Measurements from ENCODE around the gene XXYLT1. TPM values are rescaled to one million over a fixed set of nuclear protein-coding genes. Genes with fewer than 3 reads are reported as not detected.

The XXYLT1 gene
- total RNA-seq, 1 donor from 2014 or later = 22.3 TPM

DNA sequence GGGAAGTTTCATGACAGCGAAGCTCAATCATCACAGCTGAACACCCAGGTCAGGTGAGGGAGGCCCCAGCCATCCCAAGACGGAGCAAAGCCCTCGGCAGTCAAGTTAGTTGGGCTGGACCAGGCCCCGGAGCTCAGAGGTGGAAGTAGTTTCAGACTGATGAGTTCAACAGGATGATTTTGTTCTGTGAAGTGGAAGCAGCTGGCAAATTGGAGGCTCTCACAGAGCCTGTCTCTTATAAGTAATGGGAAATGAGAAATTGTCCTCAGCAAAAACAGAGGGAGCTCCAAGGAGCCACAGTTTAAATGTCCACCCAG, 245.1 kb downstream of the XXYLT1 start:
- Mint-ChIP-seq H3K27ac (ENCODE audit: unreplicated experiment) (no peak overlapping the region), H3K27me3 (ENCODE audit: unreplicated experiment) (peaks cover 1% of the 10 kb centered on the region), H3K4me1 (ENCODE audit: low read depth, unreplicated experiment) (no peaks in the 10 kb centered on the region), H3K4me3 (ENCODE audit: unreplicated experiment) (no peak overlapping the region), H3K36me3 (ENCODE audit: unreplicated experiment) (peaks cover 9% of the 10 kb centered on the region), H3K9me3 (ENCODE audit: unreplicated experiment) (peaks cover 7% of the 10 kb centered on the region)
- no peak for DNase-seq
- TF ChIP-seq, protein P1, sequence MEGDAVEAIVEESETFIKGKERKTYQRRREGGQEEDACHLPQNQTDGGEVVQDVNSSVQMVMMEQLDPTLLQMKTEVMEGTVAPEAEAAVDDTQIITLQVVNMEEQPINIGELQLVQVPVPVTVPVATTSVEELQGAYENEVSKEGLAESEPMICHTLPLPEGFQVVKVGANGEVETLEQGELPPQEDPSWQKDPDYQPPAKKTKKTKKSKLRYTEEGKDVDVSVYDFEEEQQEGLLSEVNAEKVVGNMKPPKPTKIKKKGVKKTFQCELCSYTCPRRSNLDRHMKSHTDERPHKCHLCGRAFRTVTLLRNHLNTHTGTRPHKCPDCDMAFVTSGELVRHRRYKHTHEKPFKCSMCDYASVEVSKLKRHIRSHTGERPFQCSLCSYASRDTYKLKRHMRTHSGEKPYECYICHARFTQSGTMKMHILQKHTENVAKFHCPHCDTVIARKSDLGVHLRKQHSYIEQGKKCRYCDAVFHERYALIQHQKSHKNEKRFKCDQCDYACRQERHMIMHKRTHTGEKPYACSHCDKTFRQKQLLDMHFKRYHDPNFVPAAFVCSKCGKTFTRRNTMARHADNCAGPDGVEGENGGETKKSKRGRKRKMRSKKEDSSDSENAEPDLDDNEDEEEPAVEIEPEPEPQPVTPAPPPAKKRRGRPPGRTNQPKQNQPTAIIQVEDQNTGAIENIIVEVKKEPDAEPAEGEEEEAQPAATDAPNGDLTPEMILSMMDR (IDR thresholded peaks at IDR 0.05; ENCODE audit: partially characterized antibody, unreplicated experiment) = no peak

DNA sequence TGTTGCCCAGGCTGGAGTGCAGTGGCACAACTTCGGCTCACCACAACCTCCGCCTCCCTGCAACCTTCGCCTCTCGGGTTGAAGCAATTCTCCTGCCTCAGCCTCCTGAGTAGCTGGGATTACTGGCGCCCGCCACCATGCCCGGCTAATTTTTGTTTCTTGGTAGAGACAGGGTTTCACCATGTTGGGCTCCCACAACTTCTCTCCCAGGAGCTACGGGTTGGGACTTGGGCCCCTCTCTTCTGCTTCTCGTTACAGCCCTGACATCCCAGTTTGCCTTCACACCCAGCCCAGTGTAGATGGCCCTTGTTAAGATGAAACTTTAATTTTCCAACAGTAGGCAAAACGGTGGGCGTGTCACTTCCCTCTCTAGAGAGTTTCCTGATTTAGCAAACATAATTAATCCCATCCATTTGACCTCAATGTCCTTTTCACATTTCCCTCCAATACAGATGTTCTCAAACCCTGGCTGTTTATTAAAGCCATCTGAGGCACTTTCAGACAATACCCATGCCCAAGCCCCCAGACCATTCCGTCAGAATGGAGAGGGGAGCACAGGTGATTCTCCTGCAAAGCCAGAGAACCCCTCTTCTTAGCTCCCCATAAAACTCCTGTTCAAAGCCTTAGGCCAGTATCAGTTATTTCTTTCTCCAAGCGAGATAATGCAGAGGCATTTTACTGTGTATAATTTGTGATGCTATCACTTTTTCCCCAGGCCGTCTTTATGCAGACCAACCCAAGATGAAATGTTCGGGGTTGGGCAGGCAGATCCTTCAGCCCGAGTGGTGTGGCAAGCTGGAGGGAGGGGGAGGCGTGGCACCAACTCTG, 245.7 kb downstream of the XXYLT1 start:
- Mint-ChIP-seq H3K4me1 (ENCODE audit: low read depth, unreplicated experiment) (no peaks in the 10 kb centered on the region), H3K27ac (ENCODE audit: unreplicated experiment) (no peak overlapping the region), H3K36me3 (ENCODE audit: unreplicated experiment) (peaks cover 9% of the 10 kb centered on the region), H3K27me3 (ENCODE audit: unreplicated experiment) (peaks cover 1% of the 10 kb centered on the region), H3K9me3 (ENCODE audit: unreplicated experiment) (peaks cover 7% of the 10 kb centered on the region), H3K4me3 (ENCODE audit: unreplicated experiment) (no peak overlapping the region)
- no peak for DNase-seq
- TF ChIP-seq, protein P1 (IDR thresholded peaks at IDR 0.05; ENCODE audit: partially characterized antibody, unreplicated experiment) = no peak

DNA sequence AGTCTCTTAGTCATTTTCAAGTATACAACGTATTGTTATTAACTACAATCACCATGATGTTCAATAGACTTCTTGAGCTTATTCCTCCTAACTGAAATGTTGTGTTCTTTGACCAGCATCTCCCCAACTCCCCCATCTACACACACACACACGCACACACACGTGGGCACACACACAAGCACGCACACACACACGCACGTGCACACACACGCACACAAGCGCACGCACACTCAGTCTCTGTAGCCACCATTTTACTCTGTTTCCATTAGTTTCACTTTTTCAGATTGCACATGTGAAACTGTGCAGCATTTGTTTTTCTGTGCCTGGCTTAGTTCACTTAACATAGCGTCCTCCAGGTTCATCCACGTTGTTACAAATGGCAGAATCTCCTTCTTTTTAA, 247.0 kb downstream of the XXYLT1 start:
- Mint-ChIP-seq H3K4me1 (ENCODE audit: low read depth, unreplicated experiment) (no peaks in the 10 kb centered on the region), H3K27ac (ENCODE audit: unreplicated experiment) (no peak overlapping the region), H3K36me3 (ENCODE audit: unreplicated experiment) (peaks cover 9% of the 10 kb centered on the region), H3K4me3 (ENCODE audit: unreplicated experiment) (no peak overlapping the region), H3K9me3 (ENCODE audit: unreplicated experiment) (peaks cover 8% of the 10 kb centered on the region), H3K27me3 (ENCODE audit: unreplicated experiment) (peaks cover 7% of the 10 kb centered on the region)
- TF ChIP-seq, protein P1 (IDR thresholded peaks at IDR 0.05; ENCODE audit: partially characterized antibody, unreplicated experiment) = no peak
- no peak for DNase-seq

DNA sequence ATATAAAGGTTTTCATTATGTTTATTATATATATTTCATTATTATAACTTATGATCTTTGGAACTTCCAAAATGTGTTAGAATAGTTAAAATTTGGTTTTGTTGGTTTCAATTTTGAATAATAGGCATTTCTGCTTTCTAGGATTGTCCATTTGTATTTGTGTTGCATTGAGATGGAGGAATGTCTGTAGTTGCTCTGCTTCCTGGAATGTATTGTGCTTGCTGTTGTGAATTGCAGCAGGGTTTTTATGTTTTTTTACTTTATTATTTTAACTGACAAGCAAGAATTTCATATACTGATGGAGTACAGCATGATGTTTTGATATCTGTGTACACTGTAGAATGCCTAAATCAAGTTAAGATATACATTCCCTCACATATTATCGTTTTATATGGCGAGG, 247.4 kb downstream of the XXYLT1 start:
- TF ChIP-seq, protein P1 (IDR thresholded peaks at IDR 0.05; ENCODE audit: partially characterized antibody, unreplicated experiment) = no peak
- Mint-ChIP-seq H3K27me3 (ENCODE audit: unreplicated experiment) (peaks cover 7% of the 10 kb centered on the region), H3K4me1 (ENCODE audit: low read depth, unreplicated experiment) (no peaks in the 10 kb centered on the region), H3K36me3 (ENCODE audit: unreplicated experiment) (peaks cover 9% of the 10 kb centered on the region), H3K4me3 (ENCODE audit: unreplicated experiment) (no peak overlapping the region), H3K9me3 (ENCODE audit: unreplicated experiment) (peaks cover 8% of the 10 kb centered on the region), H3K27ac (ENCODE audit: unreplicated experiment) (no peak overlapping the region)
- DNase-seq = no peak

DNA sequence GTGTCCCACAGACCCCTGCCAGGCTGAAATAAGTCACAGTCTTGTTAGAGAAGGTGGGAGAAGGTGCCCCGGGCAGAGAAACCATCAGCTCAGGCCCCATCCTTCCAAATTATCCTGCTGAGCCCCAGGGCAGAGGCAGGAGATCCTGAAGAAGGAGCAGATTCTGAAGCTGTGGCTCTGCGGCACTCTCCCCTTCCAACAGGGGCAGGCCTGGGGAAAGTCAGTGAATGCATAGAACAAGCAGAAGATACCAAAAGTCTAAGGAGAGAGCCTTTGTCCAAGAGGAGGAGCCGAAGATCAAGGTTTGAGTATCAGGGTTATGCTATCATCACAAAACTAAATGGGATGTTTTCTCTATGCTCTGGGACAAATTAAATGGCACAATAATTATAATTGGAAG, 249.3 kb downstream of the XXYLT1 start:
- H3K27ac Mint-ChIP-seq (ENCODE audit: unreplicated experiment) = no peak overlapping the region
- no peaks in the 10 kb centered on the region for H3K4me1 Mint-ChIP-seq (ENCODE audit: low read depth, unreplicated experiment)
- peaks cover 8% of the 10 kb centered on the region for H3K9me3 Mint-ChIP-seq (ENCODE audit: unreplicated experiment)
- DNase-seq = no peak
- TF ChIP-seq, protein P1 (IDR thresholded peaks at IDR 0.05; ENCODE audit: partially characterized antibody, unreplicated experiment) = no peak
- peaks cover 7% of the 10 kb centered on the region for H3K27me3 Mint-ChIP-seq (ENCODE audit: unreplicated experiment)
- H3K4me3 Mint-ChIP-seq (ENCODE audit: unreplicated experiment) = no peak overlapping the region
- H3K36me3 Mint-ChIP-seq (ENCODE audit: unreplicated experiment) = peaks cover 9% of the 10 kb centered on the region

Measured in glutamatergic neuron (in vitro differentiated cells).